ENCODE results near the gene CCER1.

Gene CCER1

DNA sequence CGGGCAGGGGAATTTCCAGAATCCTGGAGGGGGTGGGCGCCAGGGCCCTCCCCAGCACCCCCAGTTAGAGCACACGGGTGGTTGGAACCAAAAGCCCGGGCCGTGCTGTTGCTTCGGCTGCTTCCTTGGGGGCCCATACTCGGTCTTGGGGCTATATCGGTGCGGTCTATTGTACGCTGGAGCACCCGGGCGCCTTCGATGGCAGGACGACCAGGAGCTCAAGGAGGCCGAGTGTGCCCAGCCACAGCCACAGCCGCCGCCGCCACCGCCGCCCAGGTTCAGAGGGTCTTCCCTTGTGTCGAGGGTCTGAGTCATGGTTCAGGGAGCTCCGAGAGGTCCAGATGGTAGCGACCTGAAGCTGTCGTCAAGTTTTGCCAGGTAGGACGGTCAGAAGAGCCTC, 548 bp downstream of the CCER1 start:
- no peak for TF ChIP-seq ZNF274 (IDR thresholded peaks at IDR 0.05; ENCODE audit: low read depth, low read length)
- no peak overlapping the region for H3K4me3 ChIP-seq (ENCODE audit: low read length)

DNA sequence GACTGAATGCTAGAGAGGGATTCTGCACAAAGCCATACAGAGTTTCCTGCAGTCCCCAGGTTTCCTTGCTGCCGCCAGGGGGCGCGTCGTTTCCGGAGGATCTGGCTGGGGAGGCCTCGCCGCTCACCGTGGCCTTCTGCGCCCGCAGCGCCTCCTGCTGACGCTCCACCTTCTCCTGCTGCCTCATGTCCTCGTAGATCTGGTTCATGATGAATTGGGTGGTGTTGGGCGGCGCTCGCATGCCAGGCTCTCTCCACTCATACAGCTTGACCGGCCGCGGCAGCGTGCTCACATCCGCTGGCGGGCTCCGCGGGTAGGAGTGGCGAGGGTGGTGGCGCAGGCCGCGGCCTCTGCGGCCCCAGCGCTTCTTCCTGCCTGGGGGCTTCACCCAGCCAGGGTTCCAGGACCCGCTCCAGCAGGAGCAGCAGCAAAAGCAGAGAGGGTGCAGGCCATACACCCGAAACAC, 987 bp downstream of the CCER1 start:
- H3K4me3 ChIP-seq (ENCODE audit: low read length) = no peak overlapping the region
- no peak for TF ChIP-seq ZNF274 (IDR thresholded peaks at IDR 0.05; ENCODE audit: low read depth, low read length)

DNA sequence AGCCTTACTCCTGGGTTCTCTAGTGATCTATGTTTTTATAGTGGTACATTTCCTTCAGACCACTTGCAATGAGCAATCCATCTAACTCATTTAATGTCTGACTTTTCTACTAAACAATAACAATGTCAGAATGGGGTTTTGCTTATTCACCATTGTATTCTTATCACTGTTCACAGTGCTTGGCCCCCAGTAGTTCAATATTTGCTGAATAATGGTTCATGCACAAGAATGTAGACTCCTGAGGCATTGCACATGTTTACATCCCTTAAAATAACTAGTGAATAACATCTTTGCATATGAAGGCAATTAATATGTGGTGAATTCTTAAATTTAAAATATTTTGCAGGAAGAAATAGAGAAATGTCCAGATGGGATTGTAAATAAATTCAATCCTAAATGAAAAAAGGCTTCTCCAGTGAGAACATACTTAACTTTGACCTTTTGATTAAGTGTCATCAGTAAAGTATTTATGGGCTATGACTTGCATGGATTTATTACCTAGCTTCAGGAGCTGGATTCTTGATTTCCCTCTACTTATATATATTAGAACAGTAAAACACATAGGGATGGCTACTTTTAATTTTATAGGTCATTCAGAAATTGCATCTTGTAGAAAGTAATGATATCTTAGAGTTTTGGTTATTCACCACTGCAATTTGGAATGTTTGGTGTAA, 3.4 kb downstream of the CCER1 start:
- no peak overlapping the region for H3K4me3 ChIP-seq (ENCODE audit: low read length)
- no peak for TF ChIP-seq ZNF274 (IDR thresholded peaks at IDR 0.05; ENCODE audit: low read depth, low read length)

DNA sequence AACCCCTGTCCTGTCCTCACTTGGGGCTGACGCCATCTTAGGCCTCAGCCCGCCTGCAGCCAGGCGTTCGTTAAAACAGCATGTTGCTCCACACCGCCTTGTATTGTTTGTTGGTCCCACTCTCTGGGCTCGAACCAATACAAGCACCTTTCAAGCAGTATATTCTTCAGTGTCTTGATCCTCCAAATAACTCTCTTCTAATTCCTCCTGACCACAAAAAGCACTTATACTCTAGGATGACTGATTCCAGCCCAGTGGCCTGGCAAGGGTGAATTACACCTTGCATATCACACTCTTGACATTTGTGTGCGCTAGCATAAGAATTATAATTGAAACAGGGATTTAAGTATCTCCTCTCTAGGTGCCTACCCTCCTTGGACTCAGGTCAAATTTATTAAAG, 7.1 kb downstream of the CCER1 start:
- no peak overlapping the region for H3K4me3 ChIP-seq (ENCODE audit: low read length)
- TF ChIP-seq ZNF274 (IDR thresholded peaks at IDR 0.05; ENCODE audit: low read depth, low read length) = no peak

DNA sequence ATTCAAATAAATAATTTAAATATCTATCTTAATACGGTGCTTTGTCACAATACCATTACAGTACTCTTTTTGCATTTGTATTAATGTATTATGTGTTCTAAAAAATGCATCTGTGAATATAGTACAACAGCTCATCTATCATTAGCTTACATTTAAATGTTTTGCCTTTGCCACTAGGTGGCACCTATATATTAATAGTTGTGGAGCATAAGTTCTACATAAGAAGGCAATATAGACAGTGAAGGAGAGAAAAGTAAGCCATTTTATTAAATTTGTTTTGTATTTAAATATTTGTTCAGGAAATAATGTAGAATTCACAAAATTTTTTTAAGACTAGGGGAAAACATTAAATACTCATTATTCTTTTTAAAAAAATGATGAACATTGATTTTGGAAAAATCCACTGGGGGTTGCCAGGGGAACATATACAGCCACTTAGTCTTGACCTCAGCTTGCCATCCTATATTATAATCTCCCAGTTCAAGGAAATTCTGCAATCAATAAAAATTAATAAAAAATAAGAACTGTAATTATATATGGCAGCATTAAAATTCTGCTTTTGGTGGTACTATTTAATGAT, 9.8 kb downstream of the CCER1 start:
- no peak overlapping the region for H3K4me3 ChIP-seq (ENCODE audit: low read length)
- TF ChIP-seq ZNF274 (IDR thresholded peaks at IDR 0.05; ENCODE audit: low read depth, low read length) = no peak

DNA sequence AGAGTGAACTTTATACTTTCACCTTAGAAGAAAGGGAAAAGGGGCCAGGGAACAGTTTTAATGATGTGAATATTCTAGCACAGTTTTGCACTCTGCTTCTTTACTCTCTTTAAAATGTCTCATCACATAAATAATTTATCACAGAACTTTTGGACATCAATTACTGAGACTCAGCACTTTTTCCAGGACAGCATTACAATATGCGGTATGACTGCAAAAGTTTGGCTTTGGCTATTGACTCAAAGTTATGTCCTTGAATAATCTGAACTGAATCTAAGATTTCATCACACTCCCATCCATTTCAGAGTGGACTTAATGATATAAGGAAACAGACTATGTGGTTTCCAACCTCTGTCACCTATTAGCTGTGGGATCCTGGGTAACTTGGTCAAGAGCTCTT, 11.7 kb downstream of the CCER1 start:
- no peak overlapping the region for H3K4me3 ChIP-seq (ENCODE audit: low read length)
- no peak for TF ChIP-seq ZNF274 (IDR thresholded peaks at IDR 0.05; ENCODE audit: low read depth, low read length)

GRCh38 chr12:90940872-90941499, 14.0 kb downstream of the CCER1 start:
- H3K4me3 ChIP-seq (ENCODE audit: low read length) = no peak overlapping the region
- no peak for TF ChIP-seq ZNF274 (IDR thresholded peaks at IDR 0.05; ENCODE audit: low read depth, low read length)

- H3K4me3 ChIP-seq (ENCODE audit: low read length) = no peak overlapping the region
- TF ChIP-seq ZNF274 (IDR thresholded peaks at IDR 0.05; ENCODE audit: low read depth, low read length) = no peak
Measured at GRCh38 chr12:90939382-90939781, 15.6 kb downstream of the CCER1 start.

DNA sequence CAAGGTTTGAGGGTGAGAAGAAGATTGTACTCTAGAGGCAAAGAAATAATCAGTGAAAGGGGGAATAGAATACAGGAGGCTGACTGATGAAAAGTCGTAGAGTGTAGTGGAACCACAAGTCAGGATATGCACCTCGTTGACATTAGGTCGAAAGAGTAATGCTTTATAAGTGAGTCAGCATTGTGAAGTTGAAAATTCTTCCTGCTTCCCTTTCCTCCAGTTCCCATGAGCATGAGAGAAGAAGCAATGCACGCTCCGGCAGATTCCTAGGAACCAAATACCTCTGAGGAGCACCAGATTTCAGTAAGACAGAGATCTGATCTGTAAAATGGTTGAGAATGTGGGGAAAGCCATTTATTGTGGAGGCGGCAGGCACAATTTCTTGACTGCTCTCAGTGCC, 16.5 kb downstream of the CCER1 start:
- no peak for TF ChIP-seq ZNF274 (IDR thresholded peaks at IDR 0.05; ENCODE audit: low read depth, low read length)
- H3K4me3 ChIP-seq (ENCODE audit: low read length) = no peak overlapping the region

- TF ChIP-seq ZNF274 (IDR thresholded peaks at IDR 0.05; ENCODE audit: low read depth, low read length) = no peak
- H3K4me3 ChIP-seq (ENCODE audit: low read length) = no peak overlapping the region
Measured at GRCh38 chr12:90937651-90938050, 17.3 kb downstream of the CCER1 start.

DNA sequence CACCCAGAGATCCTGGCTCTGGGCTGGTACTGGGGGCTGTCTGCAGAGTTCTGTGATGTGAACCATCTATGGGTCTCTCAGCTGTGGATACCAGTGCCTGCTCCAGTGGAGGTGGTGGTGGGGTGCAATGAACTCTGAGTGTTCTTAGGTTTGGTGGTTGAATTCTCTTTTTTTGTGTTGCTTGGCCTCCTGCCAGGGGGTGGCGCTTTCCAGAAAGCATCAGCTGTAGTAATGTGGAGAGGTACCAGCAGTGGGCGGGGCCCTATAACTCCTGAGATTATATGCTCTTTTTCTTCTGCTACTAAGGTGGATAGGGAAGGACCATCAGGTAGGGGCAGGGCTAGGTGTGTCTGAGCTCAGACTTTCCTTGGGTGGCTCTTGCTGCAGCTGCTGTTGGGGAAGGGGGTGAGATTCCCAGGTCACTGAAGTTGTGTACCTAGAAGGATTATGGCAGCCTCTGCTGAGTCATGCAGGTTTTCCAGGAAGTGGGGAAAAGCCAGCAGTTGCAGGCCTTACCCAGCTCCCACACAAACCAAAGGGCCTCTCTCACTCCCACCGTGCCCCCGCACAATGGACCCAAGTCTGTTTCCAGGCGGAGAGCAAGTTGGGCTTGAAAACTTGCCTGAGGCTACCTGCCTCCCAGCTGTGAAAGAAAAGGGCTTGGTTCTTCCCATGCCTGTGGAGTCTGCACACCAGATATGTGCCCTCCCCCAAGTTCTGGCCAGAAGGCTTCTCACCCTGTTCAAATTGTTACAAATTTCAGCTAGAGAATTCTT, 18.6 kb downstream of the CCER1 start:
- no peak for TF ChIP-seq ZNF274 (IDR thresholded peaks at IDR 0.05; ENCODE audit: low read depth, low read length)
- H3K4me3 ChIP-seq (ENCODE audit: low read length) = no peak overlapping the region

DNA sequence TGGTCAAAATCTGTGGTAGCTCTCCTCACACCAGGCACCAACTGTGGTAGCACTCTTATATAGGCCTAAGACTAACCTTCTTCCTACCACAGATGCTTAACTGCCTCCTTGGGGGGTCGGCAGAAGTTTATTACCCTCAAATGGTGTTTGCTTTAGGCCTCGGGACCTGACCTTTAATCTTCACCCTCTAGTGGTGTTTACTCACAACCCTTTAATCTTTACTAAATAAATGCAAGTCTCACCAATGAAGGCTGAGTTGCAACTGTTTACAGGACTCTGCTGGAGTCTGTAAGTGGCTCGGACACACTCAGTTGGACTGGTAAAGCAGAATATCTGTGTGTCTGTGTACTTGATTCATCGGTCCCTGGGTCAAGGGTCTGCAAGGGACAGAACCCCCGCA, 29.4 kb downstream of the CCER1 start:
- no peak overlapping the region for H3K4me3 ChIP-seq (ENCODE audit: low read length)
- no peak for TF ChIP-seq ZNF274 (IDR thresholded peaks at IDR 0.05; ENCODE audit: low read depth, low read length)

DNA sequence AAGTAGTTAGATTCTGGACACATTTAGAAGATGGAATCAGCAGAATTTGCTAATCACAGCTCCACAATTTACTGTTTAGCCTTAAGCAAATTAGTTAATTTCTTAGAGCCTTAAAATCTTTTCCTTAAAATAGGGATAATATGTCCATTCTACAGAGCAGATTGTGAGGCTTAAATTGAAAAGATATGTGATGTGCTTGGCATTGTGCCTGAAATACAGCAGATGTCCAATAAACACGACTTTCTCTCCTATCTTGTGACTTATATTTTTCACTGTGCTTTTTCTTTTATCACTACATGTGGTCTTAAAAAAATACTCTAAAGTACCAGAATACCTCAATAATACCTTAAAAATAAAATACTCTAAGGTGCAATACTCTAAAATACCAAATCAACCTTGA, 30.6 kb downstream of the CCER1 start:
- no peak for TF ChIP-seq ZNF274 (IDR thresholded peaks at IDR 0.05; ENCODE audit: low read depth, low read length)

GRCh38 chr12:90922145-90922627, 32.8 kb downstream of the CCER1 start:
- H3K4me3 ChIP-seq (ENCODE audit: low read length) = no peak overlapping the region
- TF ChIP-seq ZNF274 (IDR thresholded peaks at IDR 0.05; ENCODE audit: low read depth, low read length) = no peak

More for the DNA sequence above, 30.6 kb downstream of the CCER1 start:
- no peak overlapping the region for H3K4me3 ChIP-seq (ENCODE audit: low read length)

All from GM08714 (cell line).